HepG2 (cell line): ENCODE data around the gene CC2D1B. TPM values are rescaled to one million over a fixed set of nuclear protein-coding genes. Genes with fewer than 3 reads are reported as not detected.

Experiments used
- ATAC-seq: fragments of 200-7000 bp; cut with Tn5 transposase; 3 replicates; pipeline ENCODE4 v1.9.1; 2020; ENCODE audit warnings: mild to moderate bottlenecking, moderate library complexity
- BruUV-seq: library from RNA; stranded (reverse); fragments of 400-500 nt; replicated peaks from 2 replicates; lab custom pipeline; 2021; lab: Mats Ljungman, UMichigan
- CTCF ChIA-PET: fragments of 300-600 bp; formaldehyde crosslinking; extraction: SDS; loops from one replicate; lab custom pipeline; 2021; ENCODE audit warnings: low total read pairs, inconsistent platforms, low intra/inter-chr PET ratio; lab: Yijun Ruan, JAX
- POLR2A ChIA-PET: fragments of 350-600 bp; sonication (Branson Sonifier 250); formaldehyde crosslinking; loops from one replicate; lab custom pipeline; 2020; ENCODE audit warnings: antibody characterized with exemption, inconsistent platforms; lab: Yijun Ruan, JAX
- DNase-seq: peaks from one replicate; pipeline ENCODE4 v3.0.0-alpha.2; 2015; ENCODE audit warnings: low spot score
- FAIRE-seq: peaks from 3 replicates; lab custom pipeline; 2011; peaks lifted over from hg19 to GRCh38; lab: Jason Lieb, UNC
- H2AFZ ChIP-seq: one replicate; pipeline ENCODE4 v1.6.1; 2011; ENCODE audit warnings: low read length, inconsistent platforms
- H3K27ac ChIP-seq: fragments of 300-600 bp; 3 replicates; pipeline ENCODE4 v1.8.0; 2011; ENCODE audit warnings: mixed run types, mild to moderate bottlenecking, mixed read lengths, low read length, inconsistent platforms; ENCODE audit not compliant: insufficient read depth; ENCODE audit errors: extremely low read length
- H3K27me3 ChIP-seq, 2 experiments: fragments of 200-600 bp in 1 of 2; 2 replicates in 1 of 2; 3 replicates in 1 of 2; pipeline versions ENCODE4 v1.6.0 to v1.8.0; 2011; ENCODE audit warnings: low read length in 2 of 2, mild to moderate bottlenecking in 2 of 2, moderate library complexity in 2 of 2, inconsistent platforms in 1 of 2; ENCODE audit not compliant: insufficient read depth in 2 of 2, control insufficient read depth in 1 of 2
- H3K36me3 ChIP-seq, 2 experiments: fragments of 200-600 bp in 1 of 2; replicated peaks in 1 of 2; 2 replicates in 1 of 2; 3 replicates in 1 of 2; pipeline versions ENCODE4 v1.5.1 to v1.8.0; 2011; ENCODE audit warnings: low read length in 2 of 2, inconsistent platforms in 1 of 2; ENCODE audit not compliant: insufficient read depth in 2 of 2, control insufficient read depth in 1 of 2
- H3K4me1 ChIP-seq: 2 replicates; pipeline ENCODE4 v1.5.1; 2012; ENCODE audit warnings: low read length, inconsistent platforms; ENCODE audit not compliant: insufficient read depth
- H3K4me2 ChIP-seq: 2 replicates; pipeline ENCODE4 v1.6.0; 2011; ENCODE audit warnings: low read depth, low read length, inconsistent platforms
- H3K4me3 ChIP-seq, 3 experiments: fragments of 200-600 bp in 1 of 3; sonication (generic), shearing (Covaris generic) in 1 of 3; replicated peaks in 1 of 3; 2 replicates each; pipeline ENCODE4 v1.5.1; 2011 to 2016; ENCODE audit warnings: low read length in 3 of 3, inconsistent platforms in 2 of 3, low read depth in 2 of 3, mild to moderate bottlenecking in 2 of 3, control low read depth in 1 of 3, mixed read lengths in 1 of 3; ENCODE audit not compliant: insufficient read depth in 1 of 3
- H3K79me2 ChIP-seq: one replicate; pipeline ENCODE4 v1.6.1; 2011; ENCODE audit warnings: low read length, inconsistent platforms; ENCODE audit not compliant: insufficient read depth
- H3K9ac ChIP-seq: 2 replicates; pipeline ENCODE4 v1.6.0; 2011; ENCODE audit warnings: mild to moderate bottlenecking, low read depth, low read length, inconsistent platforms; ENCODE audit not compliant: insufficient read depth
- H3K9me3 ChIP-seq: 2 replicates; pipeline ENCODE4 v1.5.1; 2012; ENCODE audit warnings: mild to moderate bottlenecking, low read length
- H4K20me1 ChIP-seq: 2 replicates; pipeline ENCODE4 v1.6.0; 2011; ENCODE audit warnings: inconsistent platforms, mild to moderate bottlenecking, low read length, moderate library complexity; ENCODE audit not compliant: insufficient read depth
- NR2F2 ChIP-seq: IDR thresholded peaks from 2 replicates; pipeline ENCODE4 v1.6.1; 2012; ENCODE audit warnings: low read depth, inconsistent platforms, borderline replicate concordance
- SETDB1 ChIP-seq: sonication (generic); formaldehyde crosslinking; IDR thresholded peaks from 2 replicates; pipeline ENCODE4 v1.5.1; 2020; ENCODE audit warnings: missing genetic modification reagents, mild to moderate bottlenecking, borderline replicate concordance
- ZNF24 ChIP-seq: fragments of 450-650 bp; IDR thresholded peaks from 2 replicates; pipeline ENCODE4 v1.6.1; 2017; ENCODE audit warnings: antibody characterized with exemption, mild to moderate bottlenecking
- ZNF674 ChIP-seq: sonication (generic); formaldehyde crosslinking; IDR thresholded peaks from 2 replicates; pipeline ENCODE4 v1.5.0; 2020; ENCODE audit warnings: low read depth, mild to moderate bottlenecking, missing genetic modification reagents
- ZNF83 ChIP-seq: sonication (generic); formaldehyde crosslinking; IDR thresholded peaks from 2 replicates; pipeline ENCODE4 v1.4.0; 2020; ENCODE audit warnings: missing genetic modification reagents, mild to moderate bottlenecking, borderline replicate concordance
- WGBS: methylation state at CpG from one replicate; pipeline ENCODE4 v1.1.6; 2017; ENCODE audit warnings: low lambda C conversion rate; 5-methylcytosine and 5-hydroxymethylcytosine counted together
- in situ Hi-C: cut with HindIII; loops from 2 replicates; pipeline ENCODE4 v1.10.0; 2017; ENCODE audit warnings: low pct_unique_long_range_greater_than_20kb; ENCODE audit not compliant: extremely low pct_ligation_motif_present
- intact Hi-C: fragments of 100-400 bp; cut with micrococcal nuclease; formaldehyde crosslinking; loops from one replicate; pipeline ENCODE4 v1.10.0; 2022; ENCODE audit not compliant: unreplicated experiment
- polyA plus RNA-seq, 8 experiments: library from polyadenylated mRNA; depleted of rRNA in 3 of 8; stranded (reverse) in 7 of 8; unstranded in 1 of 8; fragments of >200 nt; fragmentation: Illumina TruSeq in 4 of 8; extraction: Trizol in 4 of 8; gene quantifications; 2 replicates each; pipeline versions ENCODE4 v1.2.1 to v1.2.3, GENCODE V29; 2011 to 2016; ENCODE audit warnings: low read depth in 4 of 8, missing spikeins in 1 of 8, mixed read lengths in 1 of 8; ENCODE audit not compliant: insufficient read depth in 1 of 8
- total RNA-seq, 5 experiments: library from RNA; depleted of rRNA; stranded (reverse); fragments of >200 nt; fragmentation: Illumina TruSeq; extraction: Trizol; gene quantifications; 2 replicates each; pipeline ENCODE4 v1.2.3, GENCODE V29; 2016; ENCODE audit warnings: low read depth in 1 of 5
- TF ChIP-seq, protein P1 (sequence below): sonication (generic); formaldehyde crosslinking; IDR thresholded peaks from 2 replicates; pipeline ENCODE4 v1.5.1; 2020; ENCODE audit warnings: mild to moderate bottlenecking, missing genetic modification reagents, moderate library complexity
- TF ChIP-seq, protein P2 (sequence below): sonication (generic); formaldehyde crosslinking; IDR thresholded peaks from 2 replicates; pipeline ENCODE4 v1.8.0; 2022; ENCODE audit warnings: mild to moderate bottlenecking, missing genetic modification reagents; ENCODE audit not compliant: insufficient replicate concordance
- TF ChIP-seq, protein P3 (sequence below): sonication (generic); formaldehyde crosslinking; IDR thresholded peaks from 2 replicates; pipeline ENCODE4 v1.9.0; 2021; ENCODE audit warnings: missing genetic modification reagents, mild to moderate bottlenecking, borderline replicate concordance
- TF ChIP-seq, protein P4 (sequence below): fragments of 450-650 bp; IDR thresholded peaks from 2 replicates; pipeline ENCODE4 v1.6.1; 2017; ENCODE audit warnings: mild to moderate bottlenecking

Gene CC2D1B
- total and polyA plus RNA-seq, 2 of the 13 experiments (the other 11 are each of a cell fraction or from before 2014, with no cell fraction given) = 7.2 to 19.2 TPM

DNA sequence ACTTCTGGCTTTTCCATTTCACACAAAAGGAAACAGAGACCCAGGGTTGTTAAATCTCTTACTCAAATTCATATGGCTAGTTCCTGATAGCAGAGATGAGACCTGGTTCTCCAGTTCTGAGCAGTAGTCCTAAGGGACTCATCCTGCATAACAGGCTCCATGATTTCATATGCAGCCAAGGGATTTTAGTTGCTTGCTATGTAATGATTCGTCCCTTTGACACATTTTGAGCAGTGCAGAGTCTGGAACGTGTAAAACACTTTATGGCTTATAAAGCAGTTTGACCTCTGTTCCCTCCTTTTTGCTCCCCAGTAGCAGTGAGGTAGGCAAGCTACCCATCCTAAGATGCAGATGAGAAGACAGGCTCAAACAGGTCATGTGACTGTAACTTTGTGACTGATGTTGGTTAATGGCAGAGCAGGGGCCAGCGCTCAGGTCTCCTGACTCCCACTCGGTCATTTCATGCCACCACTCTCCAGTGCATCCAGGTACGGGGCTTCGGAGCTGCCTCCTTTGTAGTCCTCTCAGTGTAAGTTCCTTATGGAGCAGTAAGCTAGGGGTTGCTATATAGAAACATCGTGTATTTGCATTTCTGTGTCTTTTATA lies 24.2 kb downstream of the CC2D1B start:
- H3K9me3 ChIP-seq = no peaks in the 10 kb centered on the region
- no peaks in the 10 kb centered on the region for H4K20me1 ChIP-seq
- peaks cover 4 to 21% of the 10 kb centered on the region in 2 experiments; a peak in 2 of 5 replicates for H3K36me3 ChIP-seq
- H3K9ac ChIP-seq = no peak overlapping the region
- H3K4me1 ChIP-seq = 0 out of 2 replicates have a peak, but pooled peaks cover 9% of the 10 kb centered on the region
- no peaks in the 10 kb centered on the region for H3K79me2 ChIP-seq
- no peak overlapping the region for H3K4me3 ChIP-seq
- H2AFZ ChIP-seq = no peak overlapping the region
- H3K27me3 ChIP-seq = no peaks in the 10 kb centered on the region
- intact Hi-C loops = no loop called here
- in situ Hi-C loops = no loop called here
- no TSS peak for BruUV-seq
- TF ChIP-seq ZNF674 (CRISPR knock-in tag) = no peak
- TF ChIP-seq NR2F2 = no peak
- no peak for TF ChIP-seq ZNF24
- TF ChIP-seq, protein P1, sequence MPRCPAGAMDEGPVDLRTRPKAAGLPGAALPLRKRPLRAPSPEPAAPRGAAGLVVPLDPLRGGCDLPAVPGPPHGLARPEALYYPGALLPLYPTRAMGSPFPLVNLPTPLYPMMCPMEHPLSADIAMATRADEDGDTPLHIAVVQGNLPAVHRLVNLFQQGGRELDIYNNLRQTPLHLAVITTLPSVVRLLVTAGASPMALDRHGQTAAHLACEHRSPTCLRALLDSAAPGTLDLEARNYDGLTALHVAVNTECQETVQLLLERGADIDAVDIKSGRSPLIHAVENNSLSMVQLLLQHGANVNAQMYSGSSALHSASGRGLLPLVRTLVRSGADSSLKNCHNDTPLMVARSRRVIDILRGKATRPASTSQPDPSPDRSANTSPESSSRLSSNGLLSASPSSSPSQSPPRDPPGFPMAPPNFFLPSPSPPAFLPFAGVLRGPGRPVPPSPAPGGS (CRISPR knock-in tag) = no peak
- TF ChIP-seq, protein P2, sequence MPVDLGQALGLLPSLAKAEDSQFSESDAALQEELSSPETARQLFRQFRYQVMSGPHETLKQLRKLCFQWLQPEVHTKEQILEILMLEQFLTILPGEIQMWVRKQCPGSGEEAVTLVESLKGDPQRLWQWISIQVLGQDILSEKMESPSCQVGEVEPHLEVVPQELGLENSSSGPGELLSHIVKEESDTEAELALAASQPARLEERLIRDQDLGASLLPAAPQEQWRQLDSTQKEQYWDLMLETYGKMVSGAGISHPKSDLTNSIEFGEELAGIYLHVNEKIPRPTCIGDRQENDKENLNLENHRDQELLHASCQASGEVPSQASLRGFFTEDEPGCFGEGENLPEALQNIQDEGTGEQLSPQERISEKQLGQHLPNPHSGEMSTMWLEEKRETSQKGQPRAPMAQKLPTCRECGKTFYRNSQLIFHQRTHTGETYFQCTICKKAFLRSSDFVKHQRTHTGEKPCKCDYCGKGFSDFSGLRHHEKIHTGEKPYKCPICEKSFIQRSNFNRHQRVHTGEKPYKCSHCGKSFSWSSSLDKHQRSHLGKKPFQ (CRISPR knock-in tag) = no peak
- TF ChIP-seq, protein P3, sequence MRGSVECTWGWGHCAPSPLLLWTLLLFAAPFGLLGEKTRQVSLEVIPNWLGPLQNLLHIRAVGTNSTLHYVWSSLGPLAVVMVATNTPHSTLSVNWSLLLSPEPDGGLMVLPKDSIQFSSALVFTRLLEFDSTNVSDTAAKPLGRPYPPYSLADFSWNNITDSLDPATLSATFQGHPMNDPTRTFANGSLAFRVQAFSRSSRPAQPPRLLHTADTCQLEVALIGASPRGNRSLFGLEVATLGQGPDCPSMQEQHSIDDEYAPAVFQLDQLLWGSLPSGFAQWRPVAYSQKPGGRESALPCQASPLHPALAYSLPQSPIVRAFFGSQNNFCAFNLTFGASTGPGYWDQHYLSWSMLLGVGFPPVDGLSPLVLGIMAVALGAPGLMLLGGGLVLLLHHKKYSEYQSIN = no peak
- TF ChIP-seq, protein P4, sequence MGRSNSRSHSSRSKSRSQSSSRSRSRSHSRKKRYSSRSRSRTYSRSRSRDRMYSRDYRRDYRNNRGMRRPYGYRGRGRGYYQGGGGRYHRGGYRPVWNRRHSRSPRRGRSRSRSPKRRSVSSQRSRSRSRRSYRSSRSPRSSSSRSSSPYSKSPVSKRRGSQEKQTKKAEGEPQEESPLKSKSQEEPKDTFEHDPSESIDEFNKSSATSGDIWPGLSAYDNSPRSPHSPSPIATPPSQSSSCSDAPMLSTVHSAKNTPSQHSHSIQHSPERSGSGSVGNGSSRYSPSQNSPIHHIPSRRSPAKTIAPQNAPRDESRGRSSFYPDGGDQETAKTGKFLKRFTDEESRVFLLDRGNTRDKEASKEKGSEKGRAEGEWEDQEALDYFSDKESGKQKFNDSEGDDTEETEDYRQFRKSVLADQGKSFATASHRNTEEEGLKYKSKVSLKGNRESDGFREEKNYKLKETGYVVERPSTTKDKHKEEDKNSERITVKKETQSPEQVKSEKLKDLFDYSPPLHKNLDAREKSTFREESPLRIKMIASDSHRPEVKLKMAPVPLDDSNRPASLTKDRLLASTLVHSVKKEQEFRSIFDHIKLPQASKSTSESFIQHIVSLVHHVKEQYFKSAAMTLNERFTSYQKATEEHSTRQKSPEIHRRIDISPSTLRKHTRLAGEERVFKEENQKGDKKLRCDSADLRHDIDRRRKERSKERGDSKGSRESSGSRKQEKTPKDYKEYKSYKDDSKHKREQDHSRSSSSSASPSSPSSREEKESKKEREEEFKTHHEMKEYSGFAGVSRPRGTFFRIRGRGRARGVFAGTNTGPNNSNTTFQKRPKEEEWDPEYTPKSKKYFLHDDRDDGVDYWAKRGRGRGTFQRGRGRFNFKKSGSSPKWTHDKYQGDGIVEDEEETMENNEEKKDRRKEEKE = no peak
- TF ChIP-seq ZNF83 = no peak
- TF ChIP-seq SETDB1 (CRISPR knock-in tag) = no peak
- H3K4me2 ChIP-seq = no peak overlapping the region
- POLR2A ChIA-PET = no interaction called here
- no peak for DNase-seq
- CTCF ChIA-PET = no interaction called here
- FAIRE-seq = no peak
- no peak overlapping the region for H3K27ac ChIP-seq
- no peak for ATAC-seq
- 95% methylated on average over 5 of the region's 7 CpGs for WGBS
